Gastroesophageal sphincter (tissue), 3 donors: ENCODE results near the gene CRACR2A.

ENCODE experiments used
- EP300 ChIP-seq: sonication (generic); formaldehyde crosslinking; IDR thresholded peaks from one replicate; pipeline ENCODE4 v1.6.1; 2017; ENCODE audit warnings: antibody characterized with exemption, mild to moderate bottlenecking
- POLR2A ChIP-seq, 2 donors: fragments of 450-650 bp; IDR thresholded peaks; one replicate each; pipeline ENCODE4 v1.6.1; 2017; ENCODE audit warnings: antibody characterized with exemption in 2 of 2, mild to moderate bottlenecking in 2 of 2, moderate library complexity in 1 of 2
- TF ChIP-seq, protein P1 (sequence below), 4 experiments: fragments of 200-600 bp in 2 of 4; fragments of 450-650 bp in 2 of 4; sonication (generic) in 1 of 4; IDR thresholded peaks; one replicate each; pipeline ENCODE4 v1.5.1; 2017 to 2019; ENCODE audit warnings: antibody characterized with exemption in 4 of 4, mild to moderate bottlenecking in 2 of 4, moderate library complexity in 2 of 4

DNA sequence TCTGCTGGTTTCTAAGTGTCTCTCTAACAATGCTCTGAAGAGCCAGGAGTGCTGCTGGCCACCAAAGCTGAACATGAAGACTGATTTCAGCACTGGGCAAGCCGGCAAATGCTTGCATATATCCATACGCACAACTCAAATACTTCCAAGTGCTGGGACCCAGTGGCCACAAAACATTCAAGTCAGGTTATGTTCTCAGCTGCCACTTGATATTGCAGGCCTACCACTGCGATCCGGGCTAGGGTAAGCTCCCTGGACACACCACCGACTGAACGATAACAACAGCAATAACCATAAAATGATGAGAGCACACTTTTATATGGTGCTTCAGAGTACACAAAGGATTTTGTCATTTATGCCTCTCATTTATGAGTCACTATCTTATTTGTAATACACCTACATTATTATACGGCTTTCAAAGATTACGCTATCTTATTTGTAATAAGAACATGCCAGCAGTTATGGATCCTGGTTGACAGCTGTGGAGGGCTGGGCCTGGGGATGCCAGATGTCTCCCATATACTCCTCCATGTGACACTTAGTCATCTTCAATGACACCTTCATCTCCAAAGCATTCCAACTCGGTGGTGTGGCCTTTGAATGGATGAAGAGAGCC is 35.5 kb downstream of the CRACR2A start:
- TF ChIP-seq, protein P1, sequence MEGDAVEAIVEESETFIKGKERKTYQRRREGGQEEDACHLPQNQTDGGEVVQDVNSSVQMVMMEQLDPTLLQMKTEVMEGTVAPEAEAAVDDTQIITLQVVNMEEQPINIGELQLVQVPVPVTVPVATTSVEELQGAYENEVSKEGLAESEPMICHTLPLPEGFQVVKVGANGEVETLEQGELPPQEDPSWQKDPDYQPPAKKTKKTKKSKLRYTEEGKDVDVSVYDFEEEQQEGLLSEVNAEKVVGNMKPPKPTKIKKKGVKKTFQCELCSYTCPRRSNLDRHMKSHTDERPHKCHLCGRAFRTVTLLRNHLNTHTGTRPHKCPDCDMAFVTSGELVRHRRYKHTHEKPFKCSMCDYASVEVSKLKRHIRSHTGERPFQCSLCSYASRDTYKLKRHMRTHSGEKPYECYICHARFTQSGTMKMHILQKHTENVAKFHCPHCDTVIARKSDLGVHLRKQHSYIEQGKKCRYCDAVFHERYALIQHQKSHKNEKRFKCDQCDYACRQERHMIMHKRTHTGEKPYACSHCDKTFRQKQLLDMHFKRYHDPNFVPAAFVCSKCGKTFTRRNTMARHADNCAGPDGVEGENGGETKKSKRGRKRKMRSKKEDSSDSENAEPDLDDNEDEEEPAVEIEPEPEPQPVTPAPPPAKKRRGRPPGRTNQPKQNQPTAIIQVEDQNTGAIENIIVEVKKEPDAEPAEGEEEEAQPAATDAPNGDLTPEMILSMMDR (IDR thresholded peaks at IDR 0.05), result no peak
- TF ChIP-seq EP300, result no peak
- no peak for TF ChIP-seq POLR2A (IDR thresholded peaks at IDR 0.05)
